HEK293 (cell line): ENCODE data around the gene SH3BGR.

Source experiments
- CTCF ChIA-PET: fragments of 350-600 bp; formaldehyde crosslinking; extraction: SDS; loops from one replicate; lab custom pipeline; 2021; ENCODE audit warnings: antibody characterized with exemption; lab: Yijun Ruan, JAX
- POLR2A ChIA-PET: fragments of 300-600 bp; formaldehyde crosslinking; extraction: SDS; loops from one replicate; lab custom pipeline; 2020; ENCODE audit warnings: antibody characterized with exemption, inconsistent platforms; lab: Yijun Ruan, JAX
- H3K27ac ChIP-seq: fragments of 200-500 bp; sonication (Bioruptor generic); 2 replicates; pipeline ENCODE4 v1.5.1; 2014; ENCODE audit warnings: low read depth, low read length, control low read depth, inconsistent platforms; ENCODE audit errors: extremely low read depth
- H3K36me3 ChIP-seq, 2 experiments: fragments of 200-500 bp in 1 of 2; sonication (Bioruptor generic) in 1 of 2; 1 replicate in 1 of 2; 2 replicates in 1 of 2; pipeline ENCODE4 v1.5.1; 2014 to 2017; ENCODE audit warnings: inconsistent platforms in 2 of 2, low read length in 2 of 2; ENCODE audit not compliant: control insufficient read depth in 2 of 2, insufficient read depth in 1 of 2
- H3K4me1 ChIP-seq: fragments of 200-500 bp; sonication (Bioruptor generic); 2 replicates; pipeline ENCODE4 v1.5.1; 2014; ENCODE audit warnings: mild to moderate bottlenecking, low read length, inconsistent platforms; ENCODE audit not compliant: control insufficient read depth, insufficient read depth
- H3K4me3 ChIP-seq: 2 replicates; pipeline ENCODE4 v1.5.1; 2011; ENCODE audit warnings: low read depth, mild to moderate bottlenecking, control low read depth, low read length, moderate library complexity
- H3K9me3 ChIP-seq: fragments of 200-500 bp; sonication (Bioruptor generic); 2 replicates; pipeline ENCODE4 v1.5.1; 2014; ENCODE audit warnings: low read depth, low read length, inconsistent platforms; ENCODE audit not compliant: control insufficient read depth, insufficient read depth
- BCL11A ChIP-seq: fragments of 450-650 bp; formaldehyde crosslinking; IDR thresholded peaks from 2 replicates; pipeline ENCODE4 v1.5.1; 2016; ENCODE audit warnings: low read depth, missing biosample characterization, missing genetic modification characterization
- GLI4 ChIP-seq: fragments of 450-650 bp; formaldehyde crosslinking; IDR thresholded peaks from 2 replicates; pipeline ENCODE4 v1.5.1; 2016; ENCODE audit warnings: missing biosample characterization, missing genetic modification characterization
- HOXD13 ChIP-seq: sonication (generic); formaldehyde crosslinking; IDR thresholded peaks from 2 replicates; pipeline ENCODE4 v1.8.0; 2022; ENCODE audit warnings: missing genetic modification reagents, borderline replicate concordance
- PRDM10 ChIP-seq: fragments of 450-650 bp; formaldehyde crosslinking; IDR thresholded peaks from 2 replicates; pipeline ENCODE4 v1.5.1; 2016; ENCODE audit warnings: missing biosample characterization, missing genetic modification characterization
- ZBTB21 ChIP-seq: fragments of 450-650 bp; formaldehyde crosslinking; IDR thresholded peaks from 2 replicates; pipeline ENCODE4 v1.5.1; 2017; ENCODE audit warnings: missing biosample characterization, missing genetic modification characterization
- ZBTB8A ChIP-seq: fragments of 450-650 bp; formaldehyde crosslinking; IDR thresholded peaks from 2 replicates; pipeline ENCODE4 v1.5.1; 2016; ENCODE audit warnings: missing biosample characterization, missing genetic modification characterization
- ZFP3 ChIP-seq: fragments of 450-650 bp; formaldehyde crosslinking; IDR thresholded peaks from 2 replicates; pipeline ENCODE4 v1.5.1; 2016; ENCODE audit warnings: low read depth, missing biosample characterization, missing genetic modification characterization
- ZIC2 ChIP-seq: fragments of 450-650 bp; formaldehyde crosslinking; IDR thresholded peaks from 2 replicates; pipeline ENCODE4 v1.5.1; 2016; ENCODE audit warnings: missing biosample characterization, missing genetic modification characterization
- ZNF239 ChIP-seq: fragments of 450-650 bp; formaldehyde crosslinking; IDR thresholded peaks from 2 replicates; pipeline ENCODE4 v1.5.1; 2016; ENCODE audit warnings: missing biosample characterization, missing genetic modification characterization
- ZNF26 ChIP-seq: fragments of 450-650 bp; formaldehyde crosslinking; IDR thresholded peaks from 2 replicates; pipeline ENCODE4 v1.5.1; 2016; ENCODE audit warnings: missing biosample characterization, missing genetic modification characterization
- ZNF266 ChIP-seq: fragments of 450-650 bp; formaldehyde crosslinking; IDR thresholded peaks from 2 replicates; pipeline ENCODE4 v1.5.1; 2016; ENCODE audit warnings: missing biosample characterization, missing genetic modification characterization, low read depth
- ZNF473 ChIP-seq: fragments of 450-650 bp; formaldehyde crosslinking; IDR thresholded peaks from 2 replicates; pipeline ENCODE4 v1.5.1; 2017; ENCODE audit warnings: missing biosample characterization, missing genetic modification characterization
- ZNF555 ChIP-seq: fragments of 450-650 bp; formaldehyde crosslinking; conservative IDR thresholded peaks from 2 replicates; pipeline ENCODE4 v1.5.1; 2017; ENCODE audit warnings: missing biosample characterization, mild to moderate bottlenecking, missing genetic modification characterization, inconsistent platforms
- ZNF621 ChIP-seq: fragments of 450-650 bp; formaldehyde crosslinking; IDR thresholded peaks from 2 replicates; pipeline ENCODE4 v1.5.1; 2017; ENCODE audit warnings: missing biosample characterization, missing genetic modification characterization
- ZNF626 ChIP-seq: fragments of 450-650 bp; sonication (Bioruptor Pico); formaldehyde crosslinking; IDR thresholded peaks from 2 replicates; pipeline ENCODE4 v1.5.1; 2018; ENCODE audit warnings: missing biosample characterization, missing genetic modification characterization, inconsistent platforms
- TF ChIP-seq, protein P1 (sequence below): fragments of 450-650 bp; formaldehyde crosslinking; IDR thresholded peaks from 2 replicates; pipeline ENCODE4 v1.5.1; 2016; ENCODE audit warnings: missing biosample characterization, missing genetic modification characterization
- TF ChIP-seq, protein P2 (sequence below): fragments of 450-650 bp; formaldehyde crosslinking; IDR thresholded peaks from 2 replicates; pipeline ENCODE4 v1.5.1; 2016; ENCODE audit warnings: missing biosample characterization, missing genetic modification characterization
- TF ChIP-seq, protein P3 (sequence below): fragments of 450-650 bp; formaldehyde crosslinking; IDR thresholded peaks from 2 replicates; pipeline ENCODE4 v1.5.1; 2016; ENCODE audit warnings: missing biosample characterization, missing genetic modification characterization
- TF ChIP-seq, protein P4 (sequence below): fragments of 450-650 bp; formaldehyde crosslinking; optimal IDR thresholded peaks from 2 replicates; pipeline ENCODE3; 2016; ENCODE audit warnings: missing biosample characterization, mild to moderate bottlenecking, missing genetic modification characterization

The SH3BGR gene

DNA sequence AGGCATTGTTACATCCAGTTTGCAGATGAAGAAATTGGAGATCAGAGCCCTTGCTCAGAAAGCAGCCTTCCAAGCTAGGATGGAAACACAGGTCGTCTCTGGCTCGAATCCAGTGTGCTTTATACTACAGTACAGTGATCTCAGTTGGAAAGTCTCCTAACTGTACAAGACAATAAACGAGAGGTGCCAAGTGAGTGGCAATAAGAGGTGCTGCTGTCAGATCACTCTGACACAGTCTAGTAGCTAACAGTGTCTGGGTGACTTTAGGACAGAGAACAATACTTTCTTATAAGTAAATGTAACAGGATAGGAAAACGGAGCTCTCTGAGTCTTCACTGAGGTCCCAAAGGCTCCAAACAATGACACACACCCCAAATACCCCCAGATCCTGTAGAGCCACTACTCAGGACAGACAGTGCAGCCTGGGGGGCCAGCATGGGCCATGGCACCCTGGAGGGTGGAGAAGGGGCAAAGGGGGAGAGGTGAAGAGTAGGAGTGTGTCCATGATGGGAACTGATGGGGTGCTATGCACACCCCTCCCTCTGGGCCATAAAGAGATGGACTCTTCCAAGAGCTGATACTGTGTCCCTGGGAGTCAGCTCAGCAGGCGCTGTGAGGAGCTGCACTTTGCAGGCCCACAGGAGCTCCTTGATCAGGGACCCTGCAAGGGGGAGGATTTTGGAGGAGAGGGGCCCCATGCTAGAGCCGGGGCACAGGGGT, 3.3 kb downstream of the SH3BGR start:
- Histone ChIP-seq H3K36me3 (no peaks in the 10 kb centered on the region), H3K4me3 (no peak overlapping the region), H3K4me1 (peaks cover 15% of the 10 kb centered on the region), H3K9me3 (no peaks in the 10 kb centered on the region), H3K27ac (no peak overlapping the region)
- TF ChIP-seq ZIC2 (tag by site-specific recombination), result peak; percentile 58; the same call in 1 of the 2 replicates
- TF ChIP-seq, protein P1, sequence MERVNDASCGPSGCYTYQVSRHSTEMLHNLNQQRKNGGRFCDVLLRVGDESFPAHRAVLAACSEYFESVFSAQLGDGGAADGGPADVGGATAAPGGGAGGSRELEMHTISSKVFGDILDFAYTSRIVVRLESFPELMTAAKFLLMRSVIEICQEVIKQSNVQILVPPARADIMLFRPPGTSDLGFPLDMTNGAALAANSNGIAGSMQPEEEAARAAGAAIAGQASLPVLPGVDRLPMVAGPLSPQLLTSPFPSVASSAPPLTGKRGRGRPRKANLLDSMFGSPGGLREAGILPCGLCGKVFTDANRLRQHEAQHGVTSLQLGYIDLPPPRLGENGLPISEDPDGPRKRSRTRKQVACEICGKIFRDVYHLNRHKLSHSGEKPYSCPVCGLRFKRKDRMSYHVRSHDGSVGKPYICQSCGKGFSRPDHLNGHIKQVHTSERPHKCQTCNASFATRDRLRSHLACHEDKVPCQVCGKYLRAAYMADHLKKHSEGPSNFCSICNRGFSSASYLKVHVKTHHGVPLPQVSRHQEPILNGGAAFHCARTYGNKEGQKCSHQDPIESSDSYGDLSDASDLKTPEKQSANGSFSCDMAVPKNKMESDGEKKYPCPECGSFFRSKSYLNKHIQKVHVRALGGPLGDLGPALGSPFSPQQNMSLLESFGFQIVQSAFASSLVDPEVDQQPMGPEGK (tag by site-specific recombination), result no peak
- TF ChIP-seq ZBTB21 (tag by site-specific recombination), result no peak
- peak; percentile 93 for TF ChIP-seq PRDM10 (tag by site-specific recombination)
- POLR2A ChIA-PET, result no interaction called here
- CTCF ChIA-PET, result interaction anchor here (0.8 to 1.4 kb wide), 2 partner anchors 11 to 14 kb away, joined by 4 to 5 read pairs; no protein-coding TSS in a partner anchor

GRCh38 chr21:39456665-39457064, 4.9 kb downstream of the SH3BGR start:
- H3K9me3 ChIP-seq, result no peaks in the 10 kb centered on the region
- ChIA-PET CTCF (interaction anchor here (0.9 kb wide), 1 partner anchor 9 kb away, joined by 4 read pairs; no protein-coding TSS in a partner anchor), POLR2A (no interaction called here)
- no peaks in the 10 kb centered on the region for H3K36me3 ChIP-seq
- peaks cover 9% of the 10 kb centered on the region; the same call in 1 of the 2 replicates for H3K4me1 ChIP-seq
- H3K27ac ChIP-seq, result no peak overlapping the region
- no peak overlapping the region for H3K4me3 ChIP-seq
- TF ChIP-seq ZNF473, result no peak
- TF ChIP-seq ZNF266 (tag by site-specific recombination), result no peak
- no peak for TF ChIP-seq ZBTB8A (tag by site-specific recombination)
- TF ChIP-seq ZNF621 (tag by site-specific recombination), result no peak
- TF ChIP-seq, protein P2, sequence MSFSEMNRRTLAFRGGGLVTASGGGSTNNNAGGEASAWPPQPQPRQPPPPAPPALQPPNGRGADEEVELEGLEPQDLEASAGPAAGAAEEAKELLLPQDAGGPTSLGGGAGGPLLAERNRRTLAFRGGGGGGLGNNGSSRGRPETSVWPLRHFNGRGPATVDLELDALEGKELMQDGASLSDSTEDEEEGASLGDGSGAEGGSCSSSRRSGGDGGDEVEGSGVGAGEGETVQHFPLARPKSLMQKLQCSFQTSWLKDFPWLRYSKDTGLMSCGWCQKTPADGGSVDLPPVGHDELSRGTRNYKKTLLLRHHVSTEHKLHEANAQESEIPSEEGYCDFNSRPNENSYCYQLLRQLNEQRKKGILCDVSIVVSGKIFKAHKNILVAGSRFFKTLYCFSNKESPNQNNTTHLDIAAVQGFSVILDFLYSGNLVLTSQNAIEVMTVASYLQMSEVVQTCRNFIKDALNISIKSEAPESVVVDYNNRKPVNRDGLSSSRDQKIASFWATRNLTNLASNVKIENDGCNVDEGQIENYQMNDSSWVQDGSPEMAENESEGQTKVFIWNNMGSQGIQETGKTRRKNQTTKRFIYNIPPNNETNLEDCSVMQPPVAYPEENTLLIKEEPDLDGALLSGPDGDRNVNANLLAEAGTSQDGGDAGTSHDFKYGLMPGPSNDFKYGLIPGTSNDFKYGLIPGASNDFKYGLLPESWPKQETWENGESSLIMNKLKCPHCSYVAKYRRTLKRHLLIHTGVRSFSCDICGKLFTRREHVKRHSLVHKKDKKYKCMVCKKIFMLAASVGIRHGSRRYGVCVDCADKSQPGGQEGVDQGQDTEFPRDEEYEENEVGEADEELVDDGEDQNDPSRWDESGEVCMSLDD, result no peak
- no peak for TF ChIP-seq ZFP3 (tag by site-specific recombination)
- TF ChIP-seq ZNF555, result no peak
- TF ChIP-seq BCL11A (tag by site-specific recombination), result no peak
- TF ChIP-seq, protein P3, sequence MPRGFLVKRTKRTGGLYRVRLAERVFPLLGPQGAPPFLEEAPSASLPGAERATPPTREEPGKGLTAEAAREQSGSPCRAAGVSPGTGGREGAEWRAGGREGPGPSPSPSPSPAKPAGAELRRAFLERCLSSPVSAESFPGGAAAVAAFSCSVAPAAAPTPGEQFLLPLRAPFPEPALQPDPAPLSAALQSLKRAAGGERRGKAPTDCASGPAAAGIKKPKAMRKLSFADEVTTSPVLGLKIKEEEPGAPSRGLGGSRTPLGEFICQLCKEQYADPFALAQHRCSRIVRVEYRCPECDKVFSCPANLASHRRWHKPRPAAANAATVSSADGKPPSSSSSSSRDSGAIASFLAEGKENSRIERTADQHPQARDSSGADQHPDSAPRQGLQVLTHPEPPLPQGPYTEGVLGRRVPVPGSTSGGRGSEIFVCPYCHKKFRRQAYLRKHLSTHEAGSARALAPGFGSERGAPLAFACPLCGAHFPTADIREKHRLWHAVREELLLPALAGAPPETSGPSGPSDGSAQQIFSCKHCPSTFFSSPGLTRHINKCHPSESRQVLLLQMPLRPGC (tag by site-specific recombination), result no peak
- TF ChIP-seq HOXD13 (CRISPR knock-in tag), result no peak
- TF ChIP-seq ZNF26 (tag by site-specific recombination), result no peak
- TF ChIP-seq, protein P4, sequence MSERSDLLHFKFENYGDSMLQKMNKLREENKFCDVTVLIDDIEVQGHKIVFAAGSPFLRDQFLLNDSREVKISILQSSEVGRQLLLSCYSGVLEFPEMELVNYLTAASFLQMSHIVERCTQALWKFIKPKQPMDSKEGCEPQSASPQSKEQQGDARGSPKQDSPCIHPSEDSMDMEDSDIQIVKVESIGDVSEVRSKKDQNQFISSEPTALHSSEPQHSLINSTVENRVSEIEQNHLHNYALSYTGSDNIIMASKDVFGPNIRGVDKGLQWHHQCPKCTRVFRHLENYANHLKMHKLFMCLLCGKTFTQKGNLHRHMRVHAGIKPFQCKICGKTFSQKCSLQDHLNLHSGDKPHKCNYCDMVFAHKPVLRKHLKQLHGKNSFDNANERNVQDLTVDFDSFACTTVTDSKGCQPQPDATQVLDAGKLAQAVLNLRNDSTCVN (tag by site-specific recombination), result no peak
- no peak for TF ChIP-seq ZNF239 (tag by site-specific recombination)
- TF ChIP-seq GLI4, result no peak
- TF ChIP-seq ZNF626 (tag by site-specific recombination), result no peak
